Subcutaneous abdominal adipose tissue (tissue), 5 donors: ENCODE results near the gene PLPP3.
A peak's percentile ranks its signal among the peaks of the same experiment; 100 is the strongest.

Experiments
- H3K27ac ChIP-seq: one replicate; pipeline ENCODE4 v1.7.0; 2013; ENCODE audit warnings: low read depth, mild to moderate bottlenecking, inconsistent platforms, low read length, moderate library complexity
- H3K27me3 ChIP-seq, 5 donors: one replicate each; pipeline ENCODE4 v1.7.0; 2013; ENCODE audit warnings: low read length in 5 of 5, inconsistent platforms in 1 of 5; ENCODE audit not compliant: control insufficient read depth in 5 of 5, insufficient read depth in 4 of 5
- H3K36me3 ChIP-seq, 5 donors: one replicate each; pipeline ENCODE4 v1.7.0; 2013; ENCODE audit warnings: low read length in 5 of 5; ENCODE audit not compliant: control insufficient read depth in 5 of 5, insufficient read depth in 5 of 5
- H3K4me1 ChIP-seq, 5 donors: one replicate each; pipeline ENCODE4 v1.7.0; 2013; ENCODE audit warnings: low read length in 5 of 5, mild to moderate bottlenecking in 3 of 5, moderate library complexity in 1 of 5; ENCODE audit not compliant: control insufficient read depth in 5 of 5, insufficient read depth in 5 of 5
- H3K4me3 ChIP-seq, 5 donors: one replicate each; pipeline ENCODE4 v1.7.0; 2013; ENCODE audit warnings: low read length in 5 of 5, low read depth in 1 of 5
- H3K9ac ChIP-seq, 5 donors: one replicate each; pipeline ENCODE4 v1.7.0; 2013; ENCODE audit warnings: low read length in 5 of 5, mild to moderate bottlenecking in 4 of 5, moderate library complexity in 3 of 5
- H3K9me3 ChIP-seq, 5 donors: one replicate each; pipeline ENCODE4 v1.7.0; 2013; ENCODE audit warnings: low read length in 5 of 5; ENCODE audit not compliant: control insufficient read depth in 5 of 5
- donor health status: healthy.
- donor health status: healthy.
- donor health status: healthy.
- donor health status: healthy.
- donor health status: healthy.

Gene PLPP3

GRCh38 chr1:56472860-56473259 is 106.5 kb downstream of the PLPP3 start:
- H3K36me3 ChIP-seq: no peaks in the 10 kb centered on the region
- no peaks in the 10 kb centered on the region for H3K9me3 ChIP-seq
- H3K9ac ChIP-seq: no peak overlapping the region
- H3K4me3 ChIP-seq: no peak overlapping the region
- H3K27ac ChIP-seq: no peak overlapping the region
- no peaks in the 10 kb centered on the region for H3K27me3 ChIP-seq
- peaks cover 3 to 42% (median 23%) of the 10 kb centered on the region in 5 donors for H3K4me1 ChIP-seq

GRCh38 chr1:56469640-56470371 is 109.6 kb downstream of the PLPP3 start:
- no peak overlapping the region for H3K4me3 ChIP-seq
- H3K9ac ChIP-seq: peak overlapping the region in 1 of 5 donors; percentile 57
- H3K4me1 ChIP-seq: peaks cover 3 to 32% (median 17%) of the 10 kb centered on the region in 5 donors
- no peaks in the 10 kb centered on the region for H3K9me3 ChIP-seq
- H3K36me3 ChIP-seq: no peaks in the 10 kb centered on the region
- no peaks in the 10 kb centered on the region for H3K27me3 ChIP-seq
- H3K27ac ChIP-seq: peak overlapping the region; percentile 15

DNA sequence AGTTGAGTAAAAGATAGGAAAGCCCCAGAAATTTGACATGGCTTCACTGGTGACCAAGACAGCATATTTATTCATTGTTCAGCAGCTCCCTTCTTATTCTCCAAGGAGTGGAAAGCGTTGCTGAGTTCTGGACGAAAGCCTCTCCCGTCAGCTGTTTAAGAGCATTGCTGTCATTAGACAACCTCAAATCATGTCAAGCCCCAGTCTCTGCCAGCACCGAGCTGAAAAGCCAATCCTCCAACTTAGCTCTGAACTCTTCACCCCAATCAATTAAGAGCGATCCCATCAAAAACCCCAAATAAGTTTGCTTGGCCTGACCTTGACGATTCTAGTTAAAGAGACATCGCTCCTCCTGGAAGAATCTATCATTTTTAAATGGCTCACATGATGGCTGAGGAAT is 110.8 kb downstream of the PLPP3 start:
- no peaks in the 10 kb centered on the region for H3K36me3 ChIP-seq
- H3K9ac ChIP-seq: peak overlapping the region in 1 of 5 donors; percentile 35
- H3K4me1 ChIP-seq: peaks cover under 1 to 29% (median 17%) of the 10 kb centered on the region in 5 donors
- H3K27me3 ChIP-seq: no peaks in the 10 kb centered on the region
- no peak overlapping the region for H3K27ac ChIP-seq
- peak overlapping the region in 4 of 5 donors; percentile 0 to 48 (median 18) for H3K4me3 ChIP-seq
- H3K9me3 ChIP-seq: no peaks in the 10 kb centered on the region

- Histone ChIP-seq H3K4me3 (no peak overlapping the region), H3K36me3 (no peaks in the 10 kb centered on the region), H3K27ac (no peak overlapping the region), H3K9me3 (no peaks in the 10 kb centered on the region), H3K4me1 (peaks cover 0 to 28% (median 17%) of the 10 kb centered on the region in 5 donors), H3K9ac (no peak overlapping the region), H3K27me3 (no peaks in the 10 kb centered on the region)
Measured at GRCh38 chr1:56466538-56466937, 112.8 kb downstream of the PLPP3 start.

DNA sequence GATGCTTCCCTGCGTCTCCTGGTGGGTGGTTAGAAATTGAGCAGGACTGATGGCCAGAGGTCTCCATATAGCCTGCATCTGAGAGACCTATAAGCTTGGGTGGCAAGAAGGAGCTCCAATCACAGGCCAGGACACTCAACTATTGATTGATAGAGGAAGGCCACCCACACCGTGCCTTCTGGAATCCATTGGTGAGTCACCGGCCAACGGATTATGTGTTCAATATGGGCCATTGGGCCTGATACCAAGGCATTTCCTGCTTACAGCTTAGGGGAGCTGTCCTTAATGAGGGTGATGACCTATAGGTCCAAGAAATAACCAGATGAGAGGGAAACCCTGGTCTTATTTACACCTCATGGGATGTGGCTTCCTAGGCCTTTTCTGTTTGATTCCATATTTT is 115.1 kb downstream of the PLPP3 start:
- no peaks in the 10 kb centered on the region for H3K9me3 ChIP-seq
- no peak overlapping the region for H3K27ac ChIP-seq
- H3K36me3 ChIP-seq: no peaks in the 10 kb centered on the region
- peaks cover 0 to 12% (median 8%) of the 10 kb centered on the region in 5 donors for H3K4me1 ChIP-seq
- no peaks in the 10 kb centered on the region for H3K27me3 ChIP-seq
- H3K4me3 ChIP-seq: no peak overlapping the region
- H3K9ac ChIP-seq: no peak overlapping the region

- no peaks in the 10 kb centered on the region for H3K27me3 ChIP-seq
- no peaks in the 10 kb centered on the region for H3K36me3 ChIP-seq
- H3K4me1 ChIP-seq: peaks cover 0 to 3% (median 3%) of the 10 kb centered on the region in 5 donors
- no peaks in the 10 kb centered on the region for H3K9me3 ChIP-seq
- no peak overlapping the region for H3K9ac ChIP-seq
- no peak overlapping the region for H3K4me3 ChIP-seq
- no peak overlapping the region for H3K27ac ChIP-seq
Measured at GRCh38 chr1:56463376-56463775, 116.0 kb downstream of the PLPP3 start.

GRCh38 chr1:56462209-56462608 is 117.2 kb downstream of the PLPP3 start:
- Histone ChIP-seq H3K9ac (no peak overlapping the region), H3K36me3 (no peaks in the 10 kb centered on the region), H3K27ac (no peak overlapping the region), H3K9me3 (no peaks in the 10 kb centered on the region), H3K4me1 (peaks cover 0 to 3% (median 0%) of the 10 kb centered on the region in 5 donors), H3K4me3 (no peak overlapping the region), H3K27me3 (no peaks in the 10 kb centered on the region)

GRCh38 chr1:56461158-56462127 is 117.9 kb downstream of the PLPP3 start:
- Histone ChIP-seq H3K9me3 (no peaks in the 10 kb centered on the region), H3K36me3 (no peaks in the 10 kb centered on the region), H3K27ac (no peak overlapping the region), H3K27me3 (no peaks in the 10 kb centered on the region), H3K9ac (no peak overlapping the region), H3K4me3 (no peak overlapping the region), H3K4me1 (peaks cover 0 to 3% (median 0%) of the 10 kb centered on the region in 5 donors)

DNA sequence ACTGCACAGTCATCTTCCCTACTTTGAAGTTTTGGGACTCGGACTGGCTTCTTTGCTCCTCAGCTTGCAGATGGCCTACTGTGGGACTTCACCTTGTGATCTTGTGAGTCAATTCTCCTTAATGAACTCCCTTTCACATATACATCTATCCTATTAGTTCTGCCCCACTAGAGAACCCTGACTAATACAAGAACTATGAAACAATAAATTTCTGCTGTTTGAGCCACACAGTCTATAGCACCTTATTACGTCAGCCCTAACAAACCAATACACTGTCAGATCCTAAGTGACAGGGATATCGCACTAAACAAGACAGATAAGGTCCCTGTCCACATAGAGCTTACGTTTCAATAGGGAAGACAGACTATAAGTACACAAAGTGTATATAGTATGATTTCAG is 120.1 kb downstream of the PLPP3 start:
- Histone ChIP-seq H3K9me3 (no peaks in the 10 kb centered on the region), H3K4me3 (no peak overlapping the region), H3K4me1 (peaks cover 0 to 3% (median 0%) of the 10 kb centered on the region in 5 donors), H3K36me3 (no peaks in the 10 kb centered on the region), H3K9ac (no peak overlapping the region), H3K27me3 (no peaks in the 10 kb centered on the region), H3K27ac (no peak overlapping the region)
